K562 (cell line): ENCODE results near the gene GPR78. TPM values are rescaled to one million over a fixed set of nuclear protein-coding genes. Genes with fewer than 3 reads are reported as not detected.

ENCODE experiments used
- ARNT ChIP-seq, 2 experiments: fragments of 450-650 bp; IDR thresholded peaks; 2 replicates each; pipeline ENCODE4 v1.6.1; 2016; ENCODE audit warnings: mild to moderate bottlenecking in 1 of 2
- ELF4 ChIP-seq: fragments of 450-650 bp; formaldehyde crosslinking; IDR thresholded peaks from 2 replicates; pipeline ENCODE4 v1.4.0; 2022; ENCODE audit warnings: missing genetic modification characterization
- ETS2 ChIP-seq: IDR thresholded peaks from 2 replicates; pipeline ENCODE4 v1.6.1; 2016; ENCODE audit warnings: borderline replicate concordance, missing genetic modification characterization, mild to moderate bottlenecking, moderate library complexity, missing compliant biosample characterization; ENCODE audit not compliant: poor library complexity, severe bottlenecking
- EWSR1 ChIP-seq: fragments of 450-650 bp; IDR thresholded peaks from 2 replicates; pipeline ENCODE4 v1.6.1; 2018; ENCODE audit warnings: borderline replicate concordance, mild to moderate bottlenecking, low read depth, moderate library complexity; ENCODE audit not compliant: partially characterized antibody
- FOXJ2 ChIP-seq: fragments of 200-800 bp; sonication (Bioruptor generic); IDR thresholded peaks from 2 replicates; pipeline ENCODE4 v1.6.1; 2016; ENCODE audit warnings: missing genetic modification characterization, missing compliant biosample characterization
- HIVEP1 ChIP-seq: fragments of 250-450 bp; sonication (Bioruptor Pico); IDR thresholded peaks from 2 replicates; pipeline ENCODE4 v1.4.0; 2020; ENCODE audit warnings: mild to moderate bottlenecking
- LARP7 ChIP-seq: fragments of 450-650 bp; IDR thresholded peaks from 2 replicates; pipeline ENCODE4 v1.6.1; 2016
- NBN ChIP-seq: fragments of 450-650 bp; IDR thresholded peaks from 2 replicates; pipeline ENCODE4 v1.6.1; 2016; ENCODE audit warnings: low read depth, mild to moderate bottlenecking
- RAD51 ChIP-seq: fragments of 450-650 bp; IDR thresholded peaks from 2 replicates; pipeline ENCODE4 v1.7.1; 2016; ENCODE audit warnings: low read depth, mild to moderate bottlenecking, borderline replicate concordance
- SP1 ChIP-seq: sonication (generic); formaldehyde crosslinking; IDR thresholded peaks from 2 replicates; pipeline ENCODE4 v1.8.1; 2022; ENCODE audit warnings: mild to moderate bottlenecking, missing genetic modification reagents
- polyA plus RNA-seq, 8 experiments: library from polyadenylated mRNA; depleted of rRNA in 4 of 8; stranded (reverse) in 5 of 8; unstranded in 3 of 8; fragments of >200 nt; fragmentation: Nextera tagmentation in 2 of 8; fragmentation: Illumina TruSeq in 1 of 8; extraction: Ambion mirVana in 2 of 8; extraction: Trizol in 1 of 8; gene quantifications; 2 replicates each; pipeline versions ENCODE4 v1.2.1 to v1.2.3, GENCODE V29; 2011 to 2014; ENCODE audit warnings: inconsistent platforms in 1 of 8, missing spikeins in 1 of 8
- total RNA-seq, 7 experiments: library from RNA; depleted of rRNA in 6 of 7; stranded (reverse); fragments of >200 nt in 6 of 7; fragmentation: Illumina TruSeq in 2 of 7; extraction: Trizol in 2 of 7; gene quantifications; 2 replicates each; pipeline versions ENCODE4 v1.2.1 to v1.2.3, GENCODE V29; 2011 to 2021; ENCODE audit warnings: low replicate concordance in 1 of 7
- TF ChIP-seq, protein P1 (sequence below): sonication (generic); formaldehyde crosslinking; IDR thresholded peaks from 2 replicates; pipeline ENCODE4 v1.8.0; 2022; ENCODE audit warnings: mild to moderate bottlenecking, missing genetic modification reagents, borderline replicate concordance
- TF ChIP-seq, protein P2 (sequence below): fragments of 450-650 bp; IDR thresholded peaks from 2 replicates; pipeline ENCODE4 v1.6.1; 2017; ENCODE audit warnings: mild to moderate bottlenecking, moderate library complexity
- TF ChIP-seq, protein P3 (sequence below): fragments of 450-650 bp; IDR thresholded peaks from 2 replicates; pipeline ENCODE4 v1.6.1; 2016; ENCODE audit warnings: mild to moderate bottlenecking, moderate library complexity

GPR78 gene
- total and polyA plus RNA-seq, 9 of the 15 experiments (the other 6 are each of a cell fraction or from before 2014, with no cell fraction given), result 0.04 to 0.13 (median 0.07) TPM; not detected in 4

DNA sequence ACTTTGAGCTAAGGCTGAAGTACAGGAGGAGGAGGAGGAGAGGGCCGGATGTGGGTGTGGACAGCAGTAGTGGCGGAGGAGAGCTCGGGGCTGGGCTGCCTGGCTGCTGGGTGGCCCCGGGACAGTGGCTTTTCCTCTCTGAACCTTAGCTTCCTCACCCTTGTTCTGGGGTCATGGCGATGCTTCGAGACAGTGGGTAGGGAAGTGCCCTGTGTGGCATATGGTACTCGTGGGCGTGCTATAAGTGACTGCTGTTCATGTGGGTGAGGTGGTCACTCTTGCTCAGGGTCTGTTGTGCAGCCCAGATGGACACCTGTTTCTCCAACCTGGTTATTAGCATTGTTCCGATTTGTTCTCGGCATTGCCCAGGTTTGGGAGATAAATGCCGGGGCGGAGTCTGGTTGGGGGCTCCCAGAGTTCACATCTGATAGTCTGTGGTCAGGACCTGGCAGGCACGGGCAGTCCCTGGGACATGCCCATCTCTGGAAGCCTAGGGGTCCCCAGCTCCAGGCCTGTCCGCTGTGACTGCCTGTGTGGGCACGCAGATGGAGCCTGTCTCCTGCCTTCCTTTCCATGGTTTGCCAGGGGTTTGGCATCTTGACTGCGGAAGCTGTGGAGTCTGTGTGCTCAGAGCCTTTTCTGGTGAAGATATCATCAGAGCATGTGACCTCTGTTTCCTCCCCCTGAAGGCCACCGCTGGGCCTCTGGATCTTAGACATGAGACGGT lies 7.4 kb downstream of the GPR78 start (continued):
- TF ChIP-seq, protein P1, sequence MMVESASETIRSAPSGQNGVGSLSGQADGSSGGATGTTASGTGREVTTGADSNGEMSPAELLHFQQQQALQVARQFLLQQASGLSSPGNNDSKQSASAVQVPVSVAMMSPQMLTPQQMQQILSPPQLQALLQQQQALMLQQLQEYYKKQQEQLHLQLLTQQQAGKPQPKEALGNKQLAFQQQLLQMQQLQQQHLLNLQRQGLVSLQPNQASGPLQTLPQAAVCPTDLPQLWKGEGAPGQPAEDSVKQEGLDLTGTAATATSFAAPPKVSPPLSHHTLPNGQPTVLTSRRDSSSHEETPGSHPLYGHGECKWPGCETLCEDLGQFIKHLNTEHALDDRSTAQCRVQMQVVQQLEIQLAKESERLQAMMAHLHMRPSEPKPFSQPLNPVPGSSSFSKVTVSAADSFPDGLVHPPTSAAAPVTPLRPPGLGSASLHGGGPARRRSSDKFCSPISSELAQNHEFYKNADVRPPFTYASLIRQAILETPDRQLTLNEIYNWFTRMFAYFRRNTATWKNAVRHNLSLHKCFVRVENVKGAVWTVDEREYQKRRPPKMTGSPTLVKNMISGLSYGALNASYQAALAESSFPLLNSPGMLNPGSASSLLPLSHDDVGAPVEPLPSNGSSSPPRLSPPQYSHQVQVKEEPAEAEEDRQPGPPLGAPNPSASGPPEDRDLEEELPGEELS (CRISPR knock-in tag), result no peak
- TF ChIP-seq, protein P2, sequence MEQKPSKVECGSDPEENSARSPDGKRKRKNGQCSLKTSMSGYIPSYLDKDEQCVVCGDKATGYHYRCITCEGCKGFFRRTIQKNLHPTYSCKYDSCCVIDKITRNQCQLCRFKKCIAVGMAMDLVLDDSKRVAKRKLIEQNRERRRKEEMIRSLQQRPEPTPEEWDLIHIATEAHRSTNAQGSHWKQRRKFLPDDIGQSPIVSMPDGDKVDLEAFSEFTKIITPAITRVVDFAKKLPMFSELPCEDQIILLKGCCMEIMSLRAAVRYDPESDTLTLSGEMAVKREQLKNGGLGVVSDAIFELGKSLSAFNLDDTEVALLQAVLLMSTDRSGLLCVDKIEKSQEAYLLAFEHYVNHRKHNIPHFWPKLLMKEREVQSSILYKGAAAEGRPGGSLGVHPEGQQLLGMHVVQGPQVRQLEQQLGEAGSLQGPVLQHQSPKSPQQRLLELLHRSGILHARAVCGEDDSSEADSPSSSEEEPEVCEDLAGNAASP, result no peak
- TF ChIP-seq HIVEP1 (CRISPR knock-in tag) (no peak), EWSR1 (no peak), RAD51 (peak; percentile 55), FOXJ2 (no peak), LARP7 (no peak), NBN (no peak), SP1 (CRISPR knock-in tag) (no peak), ELF4 (no peak), ETS2 (tag) (no peak), ARNT (IDR thresholded peaks at IDR 0.05) (no peak)
- TF ChIP-seq, protein P3, sequence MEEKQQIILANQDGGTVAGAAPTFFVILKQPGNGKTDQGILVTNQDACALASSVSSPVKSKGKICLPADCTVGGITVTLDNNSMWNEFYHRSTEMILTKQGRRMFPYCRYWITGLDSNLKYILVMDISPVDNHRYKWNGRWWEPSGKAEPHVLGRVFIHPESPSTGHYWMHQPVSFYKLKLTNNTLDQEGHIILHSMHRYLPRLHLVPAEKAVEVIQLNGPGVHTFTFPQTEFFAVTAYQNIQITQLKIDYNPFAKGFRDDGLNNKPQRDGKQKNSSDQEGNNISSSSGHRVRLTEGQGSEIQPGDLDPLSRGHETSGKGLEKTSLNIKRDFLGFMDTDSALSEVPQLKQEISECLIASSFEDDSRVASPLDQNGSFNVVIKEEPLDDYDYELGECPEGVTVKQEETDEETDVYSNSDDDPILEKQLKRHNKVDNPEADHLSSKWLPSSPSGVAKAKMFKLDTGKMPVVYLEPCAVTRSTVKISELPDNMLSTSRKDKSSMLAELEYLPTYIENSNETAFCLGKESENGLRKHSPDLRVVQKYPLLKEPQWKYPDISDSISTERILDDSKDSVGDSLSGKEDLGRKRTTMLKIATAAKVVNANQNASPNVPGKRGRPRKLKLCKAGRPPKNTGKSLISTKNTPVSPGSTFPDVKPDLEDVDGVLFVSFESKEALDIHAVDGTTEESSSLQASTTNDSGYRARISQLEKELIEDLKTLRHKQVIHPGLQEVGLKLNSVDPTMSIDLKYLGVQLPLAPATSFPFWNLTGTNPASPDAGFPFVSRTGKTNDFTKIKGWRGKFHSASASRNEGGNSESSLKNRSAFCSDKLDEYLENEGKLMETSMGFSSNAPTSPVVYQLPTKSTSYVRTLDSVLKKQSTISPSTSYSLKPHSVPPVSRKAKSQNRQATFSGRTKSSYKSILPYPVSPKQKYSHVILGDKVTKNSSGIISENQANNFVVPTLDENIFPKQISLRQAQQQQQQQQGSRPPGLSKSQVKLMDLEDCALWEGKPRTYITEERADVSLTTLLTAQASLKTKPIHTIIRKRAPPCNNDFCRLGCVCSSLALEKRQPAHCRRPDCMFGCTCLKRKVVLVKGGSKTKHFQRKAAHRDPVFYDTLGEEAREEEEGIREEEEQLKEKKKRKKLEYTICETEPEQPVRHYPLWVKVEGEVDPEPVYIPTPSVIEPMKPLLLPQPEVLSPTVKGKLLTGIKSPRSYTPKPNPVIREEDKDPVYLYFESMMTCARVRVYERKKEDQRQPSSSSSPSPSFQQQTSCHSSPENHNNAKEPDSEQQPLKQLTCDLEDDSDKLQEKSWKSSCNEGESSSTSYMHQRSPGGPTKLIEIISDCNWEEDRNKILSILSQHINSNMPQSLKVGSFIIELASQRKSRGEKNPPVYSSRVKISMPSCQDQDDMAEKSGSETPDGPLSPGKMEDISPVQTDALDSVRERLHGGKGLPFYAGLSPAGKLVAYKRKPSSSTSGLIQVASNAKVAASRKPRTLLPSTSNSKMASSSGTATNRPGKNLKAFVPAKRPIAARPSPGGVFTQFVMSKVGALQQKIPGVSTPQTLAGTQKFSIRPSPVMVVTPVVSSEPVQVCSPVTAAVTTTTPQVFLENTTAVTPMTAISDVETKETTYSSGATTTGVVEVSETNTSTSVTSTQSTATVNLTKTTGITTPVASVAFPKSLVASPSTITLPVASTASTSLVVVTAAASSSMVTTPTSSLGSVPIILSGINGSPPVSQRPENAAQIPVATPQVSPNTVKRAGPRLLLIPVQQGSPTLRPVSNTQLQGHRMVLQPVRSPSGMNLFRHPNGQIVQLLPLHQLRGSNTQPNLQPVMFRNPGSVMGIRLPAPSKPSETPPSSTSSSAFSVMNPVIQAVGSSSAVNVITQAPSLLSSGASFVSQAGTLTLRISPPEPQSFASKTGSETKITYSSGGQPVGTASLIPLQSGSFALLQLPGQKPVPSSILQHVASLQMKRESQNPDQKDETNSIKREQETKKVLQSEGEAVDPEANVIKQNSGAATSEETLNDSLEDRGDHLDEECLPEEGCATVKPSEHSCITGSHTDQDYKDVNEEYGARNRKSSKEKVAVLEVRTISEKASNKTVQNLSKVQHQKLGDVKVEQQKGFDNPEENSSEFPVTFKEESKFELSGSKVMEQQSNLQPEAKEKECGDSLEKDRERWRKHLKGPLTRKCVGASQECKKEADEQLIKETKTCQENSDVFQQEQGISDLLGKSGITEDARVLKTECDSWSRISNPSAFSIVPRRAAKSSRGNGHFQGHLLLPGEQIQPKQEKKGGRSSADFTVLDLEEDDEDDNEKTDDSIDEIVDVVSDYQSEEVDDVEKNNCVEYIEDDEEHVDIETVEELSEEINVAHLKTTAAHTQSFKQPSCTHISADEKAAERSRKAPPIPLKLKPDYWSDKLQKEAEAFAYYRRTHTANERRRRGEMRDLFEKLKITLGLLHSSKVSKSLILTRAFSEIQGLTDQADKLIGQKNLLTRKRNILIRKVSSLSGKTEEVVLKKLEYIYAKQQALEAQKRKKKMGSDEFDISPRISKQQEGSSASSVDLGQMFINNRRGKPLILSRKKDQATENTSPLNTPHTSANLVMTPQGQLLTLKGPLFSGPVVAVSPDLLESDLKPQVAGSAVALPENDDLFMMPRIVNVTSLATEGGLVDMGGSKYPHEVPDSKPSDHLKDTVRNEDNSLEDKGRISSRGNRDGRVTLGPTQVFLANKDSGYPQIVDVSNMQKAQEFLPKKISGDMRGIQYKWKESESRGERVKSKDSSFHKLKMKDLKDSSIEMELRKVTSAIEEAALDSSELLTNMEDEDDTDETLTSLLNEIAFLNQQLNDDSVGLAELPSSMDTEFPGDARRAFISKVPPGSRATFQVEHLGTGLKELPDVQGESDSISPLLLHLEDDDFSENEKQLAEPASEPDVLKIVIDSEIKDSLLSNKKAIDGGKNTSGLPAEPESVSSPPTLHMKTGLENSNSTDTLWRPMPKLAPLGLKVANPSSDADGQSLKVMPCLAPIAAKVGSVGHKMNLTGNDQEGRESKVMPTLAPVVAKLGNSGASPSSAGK, result peak; percentile 32; the same call in 1 of the 2 replicates
